BJ (cell line): ENCODE results near the gene DAB2IP. TPM values are rescaled to one million over a fixed set of nuclear protein-coding genes. Genes with fewer than 3 reads are reported as not detected.
A peak's percentile ranks its signal among the peaks of the same experiment; 100 is the strongest.

Experiments
- CTCF ChIA-PET: fragments of 350-600 bp; formaldehyde crosslinking; extraction: SDS; loops from one replicate; lab custom pipeline; 2021; ENCODE audit warnings: antibody characterized with exemption, inconsistent platforms; lab: Yijun Ruan, JAX
- POLR2A ChIA-PET: fragments of 300-600 bp; sonication (Branson Sonifier 250); formaldehyde crosslinking; extraction: SDS; loops from one replicate; lab custom pipeline; 2021; ENCODE audit warnings: antibody characterized with exemption; lab: Charles Lee
- DNase-seq: peaks from one replicate; pipeline ENCODE4 v3.0.0-alpha.2; 2011; ENCODE audit warnings: low read depth
- H3K27me3 ChIP-seq: 2 replicates; pipeline ENCODE4 v1.6.0; 2011; ENCODE audit warnings: low read length; ENCODE audit not compliant: control insufficient read depth, insufficient read depth
- H3K36me3 ChIP-seq: 2 replicates; pipeline ENCODE4 v1.5.1; 2011; ENCODE audit warnings: low read length; ENCODE audit not compliant: control insufficient read depth, insufficient read depth
- H3K4me3 ChIP-seq: 2 replicates; pipeline ENCODE4 v1.5.1; 2011; ENCODE audit warnings: low read depth, mild to moderate bottlenecking, control low read depth, low read length
- CTCF ChIP-seq: IDR thresholded peaks from 2 replicates; pipeline ENCODE4 v1.5.1; 2011; ENCODE audit warnings: low read depth, mild to moderate bottlenecking, control low read depth, inconsistent platforms, low read length, moderate library complexity; ENCODE audit not compliant: insufficient read depth
- polyA plus RNA-seq: library from polyadenylated mRNA; depleted of rRNA; stranded (reverse); fragments of >200 nt; gene quantifications from 2 replicates; pipeline ENCODE4 v1.2.3, GENCODE V29; 2011

The DAB2IP gene
- polyA plus RNA-seq, 1 experiment: 38.1 TPM

- H3K27me3 ChIP-seq: no peaks in the 10 kb centered on the region
- H3K4me3 ChIP-seq: no peak overlapping the region
- CTCF ChIA-PET: interaction anchor here (0.7 to 1.2 kb wide), 5 partner anchors 10 to 463 kb away, joined by 3 to 4 read pairs (median 3); no protein-coding TSS in a partner anchor
- POLR2A ChIA-PET: no interaction called here
- TF ChIP-seq CTCF: no peak
- DNase-seq: no peak
- no peaks in the 10 kb centered on the region for H3K36me3 ChIP-seq
Measured at GRCh38 chr9:121635300-121635876, 16.0 kb upstream of the DAB2IP start.

GRCh38 chr9:121636341-121636865, 15.0 kb upstream of the DAB2IP start:
- DNase-seq: peak; percentile 19
- H3K4me3 ChIP-seq: no peak overlapping the region
- no peaks in the 10 kb centered on the region for H3K36me3 ChIP-seq
- CTCF ChIA-PET: interaction anchor here (1.1 to 1.5 kb wide), 5 partner anchors 11 to 86 kb away, joined by 3 to 9 read pairs (median 4); no protein-coding TSS in a partner anchor
- no peak for TF ChIP-seq CTCF
- POLR2A ChIA-PET: no interaction called here
- H3K27me3 ChIP-seq: no peaks in the 10 kb centered on the region

GRCh38 chr9:121636978-121637712, 14.3 kb upstream of the DAB2IP start:
- Histone ChIP-seq H3K27me3 (no peaks in the 10 kb centered on the region), H3K36me3 (no peaks in the 10 kb centered on the region), H3K4me3 (no peak overlapping the region)
- no peak for TF ChIP-seq CTCF
- ChIA-PET POLR2A (interaction anchor here (0.6 to 0.7 kb wide), 2 partner anchors 15 to 404 kb away, joined by 3 to 5 read pairs; no protein-coding TSS in a partner anchor), CTCF (interaction anchor here (0.9 to 1.6 kb wide), 7 partner anchors 13 to 306 kb away, joined by 3 to 9 read pairs (median 4); no protein-coding TSS in a partner anchor)
- DNase-seq: no peak

- Histone ChIP-seq H3K27me3 (no peaks in the 10 kb centered on the region), H3K4me3 (no peak overlapping the region), H3K36me3 (no peaks in the 10 kb centered on the region)
- ChIA-PET POLR2A (interaction anchor here (0.7 kb wide), 1 partner anchor 403 kb away, joined by 5 read pairs; no protein-coding TSS in a partner anchor), CTCF (interaction anchor here (0.9 to 1.8 kb wide), 11 partner anchors 11 to 305 kb away, joined by 3 to 9 read pairs (median 4); no protein-coding TSS in a partner anchor)
- TF ChIP-seq CTCF: no peak
- DNase-seq: no peak
Measured at GRCh38 chr9:121637713-121638220, 13.7 kb upstream of the DAB2IP start.

GRCh38 chr9:121638399-121638798, 13.0 kb upstream of the DAB2IP start:
- POLR2A ChIA-PET: no interaction called here
- no peak for TF ChIP-seq CTCF
- Histone ChIP-seq H3K27me3 (no peaks in the 10 kb centered on the region), H3K4me3 (no peak overlapping the region), H3K36me3 (no peaks in the 10 kb centered on the region)
- DNase-seq: no peak
- CTCF ChIA-PET: interaction anchor here (0.6 to 3.7 kb wide), 12 partner anchors 10 to 895 kb away, joined by 3 to 11 read pairs (median 3); no protein-coding TSS in a partner anchor
